Effector memory CD8-positive, alpha-beta T cell (primary cell): ENCODE data around the gene SDK1.
"Not testable (repeated sequence)": the region's sequence is repeated elsewhere in the genome, so short reads cannot be mapped to it uniquely, and the experiment has no call there.

Experiments
- ATAC-seq: fragments of 150-1000 bp; cut with Tn5 transposase; replicated peaks from 2 replicates; pipeline ENCODE4 v1.10.0; 2021; ENCODE audit warnings: mild to moderate bottlenecking, moderate library complexity
- DNase-seq, 3 experiments: peaks; one replicate each; pipeline ENCODE4 v3.0.0; 2021
- H3K27ac Mint-ChIP-seq, 2 donors: one replicate each; pipeline ENCODE4 v1.8.0; 2022; ENCODE audit warnings: mild to moderate bottlenecking in 2 of 2, mixed read lengths in 2 of 2, moderate library complexity in 2 of 2
- H3K27me3 Mint-ChIP-seq, 2 donors: one replicate each; pipeline ENCODE4 v1.8.0; 2022; ENCODE audit warnings: mixed read lengths in 2 of 2
- H3K36me3 Mint-ChIP-seq: one replicate; pipeline ENCODE4 v1.8.0; 2022; ENCODE audit warnings: mild to moderate bottlenecking, moderate library complexity, mixed read lengths; ENCODE audit not compliant: insufficient read depth
- H3K4me1 Mint-ChIP-seq, 2 donors: one replicate each; pipeline ENCODE4 v1.8.0; 2022; ENCODE audit warnings: low read depth in 2 of 2, mixed read lengths in 2 of 2
- H3K4me3 Mint-ChIP-seq, 2 donors: one replicate each; pipeline ENCODE4 v1.8.0; 2022; ENCODE audit warnings: mild to moderate bottlenecking in 2 of 2, mixed read lengths in 2 of 2, moderate library complexity in 2 of 2
- H3K9me3 Mint-ChIP-seq, 2 donors: one replicate each; pipeline ENCODE4 v1.8.0; 2022; ENCODE audit warnings: mixed read lengths in 2 of 2

Gene SDK1

GRCh38 chr7:3568516-3568915 is 267.5 kb downstream of the SDK1 start:
- H3K27me3 Mint-ChIP-seq, result peaks cover 17 to 31% of the 10 kb centered on the region in 2 donors
- peaks cover 0 to 4% of the 10 kb centered on the region in 2 donors for H3K4me1 Mint-ChIP-seq
- H3K27ac Mint-ChIP-seq, result no peak overlapping the region
- ATAC-seq (no peak), DNase-seq (no peak)
- H3K36me3 Mint-ChIP-seq, result no peaks in the 10 kb centered on the region
- H3K9me3 Mint-ChIP-seq, result no peaks in the 10 kb centered on the region
- no peak overlapping the region for H3K4me3 Mint-ChIP-seq

- DNase-seq (no peak), ATAC-seq (no peak)
- H3K36me3 Mint-ChIP-seq, result no peaks in the 10 kb centered on the region
- H3K27ac Mint-ChIP-seq, result no peak overlapping the region
- no peaks in the 10 kb centered on the region for H3K9me3 Mint-ChIP-seq
- peaks cover 0 to 3% of the 10 kb centered on the region in 2 donors for H3K4me1 Mint-ChIP-seq
- H3K27me3 Mint-ChIP-seq, result peaks cover 25 to 42% of the 10 kb centered on the region in 2 donors
- no peak overlapping the region for H3K4me3 Mint-ChIP-seq
These were observed 268.6 kb downstream of the SDK1 start for GRCh38 chr7:3569643-3570042.

- peaks cover 0 to 14% of the 10 kb centered on the region in 2 donors for H3K9me3 Mint-ChIP-seq
- no peaks in the 10 kb centered on the region for H3K36me3 Mint-ChIP-seq
- H3K27me3 Mint-ChIP-seq, result peaks cover 50 to 70% of the 10 kb centered on the region in 2 donors
- H3K4me3 Mint-ChIP-seq, result no peak overlapping the region
- no peak overlapping the region for H3K27ac Mint-ChIP-seq
- ATAC-seq (no peak), DNase-seq (no peak)
- H3K4me1 Mint-ChIP-seq, result no peaks in the 10 kb centered on the region
These were observed 272.1 kb downstream of the SDK1 start for GRCh38 chr7:3573151-3573550.

- no peak for DNase-seq
- no peaks in the 10 kb centered on the region for H3K4me1 Mint-ChIP-seq
- H3K36me3 Mint-ChIP-seq, result no peaks in the 10 kb centered on the region
- H3K27ac Mint-ChIP-seq, result no peak overlapping the region
- H3K4me3 Mint-ChIP-seq, result no peak overlapping the region
- ATAC-seq, result no peak
- H3K27me3 Mint-ChIP-seq, result peaks cover 50 to 66% of the 10 kb centered on the region in 2 donors
- H3K9me3 Mint-ChIP-seq, result peaks cover 0 to 16% of the 10 kb centered on the region in 2 donors
These were observed 273.3 kb downstream of the SDK1 start for GRCh38 chr7:3574386-3574785.

GRCh38 chr7:3575753-3576531 is 274.9 kb downstream of the SDK1 start:
- DNase-seq (no peak), ATAC-seq (no peak)
- Mint-ChIP-seq H3K36me3 (no peaks in the 10 kb centered on the region), H3K4me3 (no peak overlapping the region), H3K9me3 (peaks cover 0 to 16% of the 10 kb centered on the region in 2 donors), H3K4me1 (no peaks in the 10 kb centered on the region), H3K27me3 (peaks cover 45 to 56% of the 10 kb centered on the region in 2 donors), H3K27ac (no peak overlapping the region)

- Mint-ChIP-seq H3K27ac (no peak overlapping the region), H3K36me3 (no peaks in the 10 kb centered on the region), H3K4me1 (no peaks in the 10 kb centered on the region), H3K9me3 (peaks cover 0 to 16% of the 10 kb centered on the region in 2 donors), H3K4me3 (no peak overlapping the region), H3K27me3 (peaks cover 34 to 40% of the 10 kb centered on the region in 2 donors)
- DNase-seq, result no peak
- no peak for ATAC-seq
These were observed 277.3 kb downstream of the SDK1 start for GRCh38 chr7:3578399-3578798.

- Mint-ChIP-seq H3K4me3 (no peak overlapping the region), H3K4me1 (no peaks in the 10 kb centered on the region), H3K27ac (no peak overlapping the region), H3K9me3 (peaks cover 0 to 16% of the 10 kb centered on the region in 2 donors), H3K36me3 (no peaks in the 10 kb centered on the region), H3K27me3 (peaks cover 24 to 27% of the 10 kb centered on the region in 2 donors)
- no peak for DNase-seq
- no peak for ATAC-seq
These were observed 278.7 kb downstream of the SDK1 start for GRCh38 chr7:3579638-3580219.

GRCh38 chr7:3582145-3582544 is 281.1 kb downstream of the SDK1 start:
- ATAC-seq, H3K4me3 Mint-ChIP-seq, DNase-seq, H3K27ac Mint-ChIP-seq, H3K27me3 Mint-ChIP-seq, H3K4me1 Mint-ChIP-seq, H3K36me3 Mint-ChIP-seq: not testable (repeated sequence)
- H3K9me3 Mint-ChIP-seq, result peaks cover 0 to 12% of the 10 kb centered on the region in 2 donors

- H3K27me3 Mint-ChIP-seq, result no peaks in the 10 kb centered on the region
- no peak overlapping the region for H3K4me3 Mint-ChIP-seq
- no peak overlapping the region for H3K27ac Mint-ChIP-seq
- no peaks in the 10 kb centered on the region for H3K4me1 Mint-ChIP-seq
- H3K36me3 Mint-ChIP-seq, result no peaks in the 10 kb centered on the region
- no peak for DNase-seq
- H3K9me3 Mint-ChIP-seq, result no peaks in the 10 kb centered on the region
- no peak for ATAC-seq
These were observed 284.8 kb downstream of the SDK1 start for GRCh38 chr7:3585826-3586225.

- Mint-ChIP-seq H3K4me1 (no peaks in the 10 kb centered on the region), H3K36me3 (no peaks in the 10 kb centered on the region), H3K4me3 (no peak overlapping the region), H3K27me3 (peaks cover under 1 to 11% of the 10 kb centered on the region in 2 donors), H3K27ac (no peak overlapping the region), H3K9me3 (no peaks in the 10 kb centered on the region)
- DNase-seq (no peak), ATAC-seq (no peak)
These were observed 287.3 kb downstream of the SDK1 start for GRCh38 chr7:3588341-3588740.

GRCh38 chr7:3589752-3590151 is 288.7 kb downstream of the SDK1 start:
- DNase-seq (no peak), ATAC-seq (no peak)
- H3K36me3 Mint-ChIP-seq, result peaks cover 5% of the 10 kb centered on the region
- H3K27ac Mint-ChIP-seq, result no peak overlapping the region
- H3K4me3 Mint-ChIP-seq, result no peak overlapping the region
- no peaks in the 10 kb centered on the region for H3K4me1 Mint-ChIP-seq
- H3K9me3 Mint-ChIP-seq, result no peaks in the 10 kb centered on the region
- peaks cover 13 to 25% of the 10 kb centered on the region in 2 donors for H3K27me3 Mint-ChIP-seq

GRCh38 chr7:3591219-3591618 is 290.2 kb downstream of the SDK1 start:
- H3K27me3 Mint-ChIP-seq, result peaks cover 17 to 33% of the 10 kb centered on the region in 2 donors
- no peaks in the 10 kb centered on the region for H3K4me1 Mint-ChIP-seq
- no peak overlapping the region for H3K27ac Mint-ChIP-seq
- H3K9me3 Mint-ChIP-seq, result no peaks in the 10 kb centered on the region
- ATAC-seq (no peak), DNase-seq (no peak)
- no peak overlapping the region for H3K4me3 Mint-ChIP-seq
- peaks cover 5% of the 10 kb centered on the region for H3K36me3 Mint-ChIP-seq

GRCh38 chr7:3591944-3592343 is 290.9 kb downstream of the SDK1 start:
- Mint-ChIP-seq H3K27me3 (peaks cover 22 to 40% of the 10 kb centered on the region in 2 donors), H3K4me3 (no peak overlapping the region), H3K27ac (no peak overlapping the region), H3K36me3 (peaks cover 5% of the 10 kb centered on the region), H3K9me3 (no peaks in the 10 kb centered on the region), H3K4me1 (no peaks in the 10 kb centered on the region)
- ATAC-seq (no peak), DNase-seq (no peak)
